Occipital lobe (tissue), 2 donors: ENCODE results near the gene MANEAL. TPM values are rescaled to one million over a fixed set of nuclear protein-coding genes. Genes with fewer than 3 reads are reported as not detected.
"Not testable (repeated sequence)": the region's sequence is repeated elsewhere in the genome, so short reads cannot be mapped to it uniquely, and the experiment has no call there.

Experiments
- DNase-seq: peaks from one replicate; lab custom pipeline; 2025; lab: John Stamatoyannopoulos, UW
- total RNA-seq: library from RNA; depleted of rRNA; stranded (reverse); fragments of >200 nt; gene quantifications from one replicate; pipeline ENCODE4 v1.2.3, GENCODE V29; 2014

Gene MANEAL, protein sequence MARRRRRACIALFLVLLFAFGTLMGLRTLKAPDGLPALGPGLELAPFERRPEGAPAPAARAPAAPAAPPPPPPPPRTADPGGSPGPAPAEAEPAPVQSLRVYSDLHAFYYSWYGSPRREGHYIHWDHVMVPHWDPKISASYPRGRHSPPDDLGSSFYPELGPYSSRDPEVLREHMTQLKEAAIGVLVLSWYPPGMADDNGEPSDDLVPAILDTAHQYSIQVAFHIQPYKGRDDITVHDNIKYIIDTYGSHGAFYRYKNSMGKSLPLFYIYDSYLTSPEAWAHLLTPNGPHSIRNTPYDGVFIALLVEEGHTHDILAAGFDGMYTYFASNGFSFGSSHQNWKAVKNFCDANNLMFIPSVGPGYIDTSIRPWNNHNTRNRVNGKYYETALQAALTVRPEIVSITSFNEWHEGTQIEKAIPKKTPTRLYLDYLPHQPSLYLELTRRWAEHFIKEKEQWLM
- 30.7 TPM for total RNA-seq

DNA sequence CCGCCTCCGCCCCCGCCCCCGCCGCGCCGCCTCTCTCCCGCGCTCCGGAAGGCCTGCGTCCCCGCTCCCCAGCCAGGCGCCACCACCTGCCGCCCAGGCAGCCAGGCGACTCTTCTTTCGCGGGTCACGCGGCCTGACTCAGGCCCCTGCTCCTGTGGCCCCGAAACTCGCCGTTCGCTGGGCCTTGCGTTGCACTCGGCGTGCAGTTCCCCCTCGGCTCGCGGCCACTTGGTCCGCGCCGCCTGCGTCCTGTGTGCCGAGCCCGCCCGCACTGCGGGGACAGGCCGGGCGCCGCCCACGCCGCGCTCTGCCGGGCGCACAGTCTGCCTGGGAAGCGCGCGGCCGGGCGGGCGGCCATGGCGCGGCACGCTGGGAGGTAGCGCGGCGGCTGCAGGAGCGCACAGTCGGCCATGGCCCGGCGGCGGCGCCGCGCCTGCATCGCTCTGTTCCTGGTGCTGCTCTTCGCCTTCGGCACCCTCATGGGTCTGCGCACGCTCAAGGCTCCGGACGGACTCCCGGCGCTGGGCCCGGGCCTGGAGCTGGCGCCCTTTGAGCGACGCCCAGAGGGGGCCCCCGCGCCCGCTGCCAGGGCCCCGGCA lies at the start of gene MANEAL:
Gene MANEAL (plus strand): TSS at position 75 of the 599 bp plus-strand sequence. CDS start 336 bp downstream, at position 411.
- peak; percentile 63 for DNase-seq

DNA sequence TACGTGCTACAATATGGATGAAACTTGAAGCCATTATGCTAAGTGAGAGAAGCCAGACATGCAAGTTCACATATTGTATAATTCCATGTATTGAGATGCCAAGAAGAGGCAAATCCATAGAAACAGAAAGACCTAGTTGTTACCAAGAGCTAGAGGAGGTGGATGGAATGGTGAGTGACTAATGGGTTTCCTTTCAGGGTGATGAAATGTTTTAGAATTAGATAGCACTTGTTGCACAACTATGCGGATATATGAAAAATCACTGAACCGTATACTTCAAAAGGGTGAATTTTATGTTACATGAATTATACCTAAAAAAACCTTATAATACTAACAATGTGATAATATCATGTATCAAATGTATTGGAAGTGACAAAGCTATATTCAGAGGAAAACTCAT lies 46.8 kb upstream of the MANEAL start:
- DNase-seq, result no peak

DNA sequence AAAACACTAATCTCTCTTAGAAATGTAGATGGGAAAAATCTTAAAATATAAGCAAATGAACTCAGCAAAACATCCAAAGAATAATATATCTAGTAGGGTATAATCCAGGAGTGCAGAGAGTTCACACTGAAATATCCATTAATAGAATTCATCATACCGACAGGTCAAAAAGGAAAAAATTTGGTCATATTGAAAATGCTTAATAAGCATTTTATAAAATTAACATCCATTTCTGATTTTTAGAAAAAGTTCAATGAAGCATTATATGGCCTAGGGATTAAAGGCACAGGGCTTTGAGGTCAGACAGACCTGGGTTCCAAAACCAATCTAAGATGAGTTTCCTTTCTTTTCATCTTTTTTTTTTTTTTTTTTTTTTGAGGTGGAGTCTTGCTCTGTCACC lies 45.1 kb upstream of the MANEAL start:
- DNase-seq, result no peak

DNA sequence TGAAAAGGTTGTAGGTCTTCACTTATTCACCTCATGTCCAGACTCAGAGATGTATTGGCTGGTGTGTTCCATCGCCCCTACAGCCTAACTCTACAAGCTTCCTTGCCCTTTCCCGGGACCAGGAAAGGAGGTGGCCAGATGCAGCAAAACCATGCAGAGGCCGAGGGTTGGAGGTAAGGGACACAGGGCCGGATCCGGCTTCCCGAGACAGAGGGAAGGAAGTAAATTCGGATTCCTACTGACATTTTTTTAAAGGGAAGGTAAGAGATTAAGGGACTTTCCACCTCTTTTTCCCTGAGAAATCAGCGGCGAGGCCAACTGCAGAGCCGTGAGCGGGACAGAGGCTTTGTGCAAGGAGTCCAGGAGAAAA lies 41.4 kb upstream of the MANEAL start:
- no peak for DNase-seq

DNA sequence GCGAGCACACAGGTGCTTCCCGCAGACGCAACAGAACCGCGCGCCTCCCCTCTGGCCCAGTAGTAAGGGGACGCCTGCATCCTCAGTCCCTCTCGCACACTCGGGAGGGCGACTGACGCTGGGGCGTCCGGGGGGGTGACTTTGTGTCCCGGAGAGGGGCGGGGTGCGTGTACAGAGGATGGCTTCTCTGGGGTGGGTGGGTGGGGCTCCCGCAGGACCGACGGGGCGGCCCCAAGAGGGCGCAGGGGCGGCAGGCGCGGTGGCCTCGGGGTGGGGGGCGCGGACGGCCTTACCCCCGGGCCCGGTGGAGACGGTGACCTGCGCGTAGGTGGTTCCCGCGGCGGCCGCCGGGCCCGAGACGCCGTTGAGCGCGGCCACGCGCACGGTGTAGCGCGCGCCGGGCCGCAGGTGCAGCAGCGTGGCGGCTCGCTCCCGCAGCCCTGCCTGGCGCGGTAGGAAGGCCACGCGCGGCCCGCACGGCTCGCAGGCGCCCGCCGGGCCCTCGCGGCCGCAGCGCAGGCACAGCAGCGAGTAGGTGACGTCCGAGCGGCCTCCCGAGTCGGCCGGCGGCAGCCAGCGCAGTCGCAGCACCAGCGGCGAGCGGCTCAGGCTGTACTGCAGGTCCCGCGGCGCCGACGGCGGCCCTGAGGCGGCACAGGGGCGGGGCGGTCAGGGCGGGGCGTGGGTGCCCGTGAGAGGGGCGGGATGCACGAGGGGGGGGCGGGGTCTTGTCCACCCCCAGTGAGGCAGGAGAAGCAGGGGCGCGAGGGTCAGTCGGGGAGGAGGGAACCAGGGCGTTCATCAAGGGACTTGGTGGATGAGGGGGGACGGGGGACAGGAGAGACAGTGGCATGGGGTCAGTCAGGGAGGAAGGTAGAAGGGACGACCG lies 40.8 kb upstream of the MANEAL start:
- DNase-seq, result no peak

DNA sequence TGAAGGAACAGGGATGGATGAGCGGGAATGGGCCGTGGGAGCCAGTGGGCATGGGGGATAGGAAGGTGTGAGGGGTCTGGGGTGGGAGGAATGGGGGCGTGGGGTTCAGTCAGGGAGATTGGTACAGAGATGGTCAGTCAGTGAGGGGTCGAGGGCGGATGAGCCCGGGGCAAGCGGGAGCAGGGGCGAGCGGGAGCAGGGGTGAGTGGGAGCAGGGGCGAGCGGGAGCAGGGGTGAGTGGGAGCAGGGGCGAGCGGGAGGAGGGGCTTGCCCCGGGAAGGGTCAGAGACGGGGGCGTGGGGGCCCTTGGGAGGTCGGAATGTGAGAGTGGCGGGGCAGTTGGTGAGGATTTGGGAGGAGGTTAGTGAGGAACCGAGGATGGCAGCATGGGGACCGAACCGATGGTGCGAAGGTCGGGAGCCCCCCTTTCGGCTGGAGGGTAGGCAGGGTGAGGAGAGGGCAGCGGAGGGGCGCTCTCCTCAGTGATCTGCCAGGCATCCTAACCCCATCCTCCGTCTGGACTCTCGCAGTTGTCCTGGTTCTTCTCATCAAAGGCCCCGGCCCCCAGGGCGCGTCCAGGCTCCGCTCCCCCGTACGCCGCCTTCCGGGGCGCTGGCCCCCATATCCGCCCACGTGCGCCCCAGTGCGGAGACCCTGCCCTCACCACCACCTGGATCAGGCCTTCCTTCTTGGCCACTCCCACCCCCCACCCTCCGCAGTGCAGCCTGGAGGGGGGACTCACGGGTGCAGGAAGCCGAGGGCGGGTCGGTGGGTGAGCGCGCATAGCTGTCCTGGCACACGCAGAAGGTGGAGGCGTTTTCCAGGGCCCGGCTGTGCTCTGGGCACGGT lies 40.0 kb upstream of the MANEAL start:
- no peak for DNase-seq

DNA sequence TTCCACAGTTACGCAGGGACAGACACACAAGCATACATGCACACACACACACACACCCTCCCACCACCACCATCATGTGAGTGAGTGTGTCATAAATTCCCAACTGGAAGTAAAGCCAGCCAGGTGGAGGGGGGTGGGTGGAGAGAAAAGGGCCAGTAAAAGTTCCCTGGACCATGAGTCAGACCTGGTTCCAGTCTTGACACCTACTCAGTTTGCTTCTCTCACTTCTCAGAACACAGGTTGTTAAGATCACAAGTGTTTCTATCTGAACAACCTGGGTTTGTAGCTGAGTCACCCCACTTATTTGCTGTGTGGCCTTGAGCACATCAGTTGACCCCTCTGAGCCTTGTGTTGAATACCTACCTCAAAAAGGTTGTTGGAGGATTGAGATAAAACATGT lies 38.4 kb upstream of the MANEAL start:
- DNase-seq, result peak; percentile 49

DNA sequence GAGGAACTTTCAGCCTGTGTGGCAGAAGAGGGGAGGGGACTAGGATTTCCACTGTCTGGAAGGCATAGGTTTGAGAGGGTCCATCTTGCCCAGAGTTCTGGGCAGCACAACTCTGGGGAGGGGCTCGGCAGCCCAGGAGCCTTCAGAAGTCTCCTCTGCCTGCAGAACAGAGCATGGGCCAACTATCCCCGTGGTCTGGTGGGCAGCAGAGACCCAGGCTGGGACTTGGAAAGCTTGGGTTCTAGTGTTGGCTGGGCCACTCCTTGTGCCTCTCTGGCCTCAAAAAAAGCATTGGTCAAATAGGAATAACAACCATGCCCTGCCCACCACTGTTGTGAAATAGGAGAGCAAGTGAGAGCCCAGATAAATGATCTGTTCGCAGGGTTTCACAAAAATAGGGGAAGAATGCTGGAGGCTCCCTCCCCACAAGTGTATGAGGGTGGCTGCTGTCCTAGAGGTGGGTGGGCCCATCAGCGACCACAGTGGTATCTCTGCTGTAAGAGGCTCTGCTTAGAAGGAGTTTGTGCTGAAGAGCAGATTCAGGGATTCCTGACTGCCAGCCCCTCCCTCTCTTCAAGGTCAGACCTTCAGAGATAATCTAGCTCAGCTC lies 37.6 kb upstream of the MANEAL start:
- no peak for DNase-seq

DNA sequence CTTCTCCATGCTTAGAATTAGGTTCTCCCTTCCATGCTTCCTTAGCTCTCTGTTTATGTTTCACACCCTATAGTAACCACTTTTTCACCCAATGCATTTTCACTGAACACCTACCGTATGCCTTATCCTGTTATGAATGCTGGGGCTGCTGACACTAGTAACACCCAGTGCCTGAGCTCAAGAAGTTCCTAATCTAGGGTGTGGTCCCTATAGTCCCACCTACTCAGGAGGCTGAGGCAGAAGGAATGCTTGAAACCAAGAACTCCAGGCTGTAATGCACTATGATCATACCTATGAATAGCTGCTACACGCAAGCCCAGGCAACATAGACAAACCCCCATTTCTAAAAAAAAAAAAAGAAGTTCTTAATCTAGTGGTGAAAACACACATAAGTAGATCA lies 34.2 kb upstream of the MANEAL start:
- DNase-seq, result no peak

DNA sequence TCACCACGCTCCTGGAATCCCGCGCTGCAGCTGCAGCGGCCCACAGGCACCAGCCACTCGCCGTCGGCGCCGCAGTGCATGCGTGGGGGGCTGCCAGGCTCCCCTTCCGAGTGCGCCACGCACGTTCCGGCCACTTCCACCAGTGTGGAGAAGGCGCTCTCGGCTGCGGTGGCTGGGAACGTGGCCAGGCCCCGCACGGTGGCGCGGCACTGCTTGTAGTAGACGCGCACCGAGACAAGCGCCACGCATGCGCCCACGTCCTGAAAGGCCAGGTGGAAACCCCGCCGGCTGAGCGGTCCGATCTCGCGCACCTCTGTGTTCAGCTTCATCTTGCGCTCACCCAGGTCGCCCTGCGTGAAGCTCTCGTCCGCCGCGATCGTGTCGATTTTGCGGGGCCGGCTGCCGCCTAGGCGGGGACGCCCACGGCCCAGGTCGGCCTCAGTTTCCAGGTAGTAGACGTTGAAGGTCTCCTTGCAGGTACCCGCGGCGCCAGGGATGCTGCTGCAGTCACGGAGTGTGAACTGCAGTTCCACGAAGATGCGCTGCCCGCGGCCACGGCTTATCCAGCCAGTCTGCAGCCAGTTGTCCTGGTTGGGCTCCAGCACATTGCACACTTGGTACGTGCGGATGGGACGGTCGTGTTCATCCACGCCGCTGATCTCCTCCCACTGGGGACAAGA lies 32.1 kb upstream of the MANEAL start:
- DNase-seq, result no peak

DNA sequence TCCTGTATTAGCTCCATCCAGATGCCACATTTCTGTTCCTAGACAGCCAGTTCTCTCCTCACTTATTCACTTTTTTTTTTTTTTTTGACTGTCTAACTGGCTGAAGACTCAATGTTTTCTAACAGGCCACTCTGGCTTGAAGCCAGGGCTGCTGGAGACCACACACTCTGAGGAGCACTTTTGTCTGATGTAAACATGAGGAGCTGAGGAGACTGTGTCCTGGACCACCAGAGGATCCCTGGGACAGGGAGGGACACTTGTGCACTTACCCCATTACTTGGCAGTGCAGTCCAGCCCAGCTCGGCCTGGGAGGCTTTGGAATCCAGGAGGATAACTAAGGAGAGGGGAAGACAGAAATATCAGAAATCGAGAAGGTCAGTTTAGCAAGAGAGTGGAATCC lies 31.1 kb upstream of the MANEAL start:
- no peak for DNase-seq

DNA sequence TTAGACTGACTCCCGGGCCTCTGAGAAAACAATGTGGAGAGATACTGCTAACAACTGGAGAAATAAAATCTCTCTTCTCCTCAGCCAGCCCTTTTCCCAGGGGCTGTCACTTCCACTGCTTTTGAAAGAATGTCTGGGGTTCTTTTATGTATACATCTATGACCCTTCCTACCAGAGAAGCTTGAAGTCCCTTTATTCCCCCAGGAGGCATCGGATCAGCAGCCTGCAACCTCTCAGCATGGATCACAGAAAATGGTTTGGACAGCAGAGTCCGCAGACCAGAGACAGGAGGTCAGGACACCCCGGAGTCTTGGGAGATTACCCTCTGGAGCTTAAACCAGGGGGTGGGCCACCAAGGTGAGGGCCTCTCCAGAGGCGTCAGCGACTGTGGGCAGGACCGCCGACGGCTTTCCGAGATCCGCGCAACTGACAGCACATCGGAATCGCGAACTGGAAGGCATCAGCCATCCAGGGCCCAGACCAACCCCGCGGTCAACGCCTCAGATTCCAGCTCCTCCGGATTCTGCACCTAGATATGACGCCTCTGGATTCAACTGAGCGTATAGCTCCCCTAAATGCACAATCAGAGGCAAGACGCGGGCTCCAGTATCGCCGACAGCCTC lies 29.7 kb upstream of the MANEAL start:
- no peak for DNase-seq

DNA sequence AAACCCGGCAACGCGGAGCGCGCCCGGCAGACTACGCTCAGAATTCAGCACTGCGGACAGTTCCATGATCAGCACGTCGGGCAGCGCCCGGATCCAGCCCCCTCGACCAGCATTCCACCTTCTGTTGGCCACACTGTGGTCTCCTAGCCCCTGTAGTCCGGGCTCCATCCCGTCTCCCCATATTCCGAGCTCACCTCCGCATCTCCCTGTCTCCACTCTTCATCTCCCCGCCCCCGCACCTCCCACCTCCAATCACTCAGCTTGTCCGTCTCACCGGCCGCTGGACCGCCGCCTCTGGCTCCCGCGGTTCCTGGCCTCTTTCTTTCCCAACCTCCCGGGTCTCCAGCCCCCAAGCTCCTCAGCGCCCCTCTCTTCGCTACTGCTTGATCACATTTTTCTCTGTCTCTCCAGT lies 29.2 kb upstream of the MANEAL start:
- no peak for DNase-seq

DNA sequence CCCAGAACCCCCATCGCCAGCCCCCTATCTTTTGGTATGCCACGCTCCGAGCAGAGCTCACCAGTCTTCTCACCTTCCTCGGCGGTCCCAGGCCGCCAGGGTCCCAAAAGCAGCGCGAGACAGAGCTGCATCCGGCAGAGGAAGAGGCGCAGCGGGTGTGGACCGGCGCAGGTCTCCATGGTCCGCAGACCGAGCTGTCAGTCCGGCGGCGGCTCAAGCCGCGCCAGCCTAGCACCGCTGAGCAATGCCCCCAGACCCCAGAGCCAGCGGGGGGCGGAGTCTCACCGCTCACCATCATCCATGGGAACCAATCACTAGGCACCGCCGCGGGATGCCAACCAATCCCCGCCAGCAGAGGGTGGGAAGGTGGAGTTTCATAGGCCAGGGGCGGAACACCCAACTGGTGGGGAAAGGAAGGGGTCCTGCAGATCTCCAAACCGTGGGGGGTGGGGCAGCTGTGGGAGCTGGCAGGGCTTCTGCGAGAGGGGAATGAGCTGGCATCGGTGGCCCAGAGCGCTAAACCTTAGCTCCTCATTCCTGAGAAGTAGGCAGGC lies 28.7 kb upstream of the MANEAL start, which contains the start of gene EPHA10:
Gene EPHA10 (minus strand): TSS at position 233 of the 554 bp plus-strand sequence. CDS start 54 bp downstream, at position 179.
- DNase-seq, result peak; percentile 64

DNA sequence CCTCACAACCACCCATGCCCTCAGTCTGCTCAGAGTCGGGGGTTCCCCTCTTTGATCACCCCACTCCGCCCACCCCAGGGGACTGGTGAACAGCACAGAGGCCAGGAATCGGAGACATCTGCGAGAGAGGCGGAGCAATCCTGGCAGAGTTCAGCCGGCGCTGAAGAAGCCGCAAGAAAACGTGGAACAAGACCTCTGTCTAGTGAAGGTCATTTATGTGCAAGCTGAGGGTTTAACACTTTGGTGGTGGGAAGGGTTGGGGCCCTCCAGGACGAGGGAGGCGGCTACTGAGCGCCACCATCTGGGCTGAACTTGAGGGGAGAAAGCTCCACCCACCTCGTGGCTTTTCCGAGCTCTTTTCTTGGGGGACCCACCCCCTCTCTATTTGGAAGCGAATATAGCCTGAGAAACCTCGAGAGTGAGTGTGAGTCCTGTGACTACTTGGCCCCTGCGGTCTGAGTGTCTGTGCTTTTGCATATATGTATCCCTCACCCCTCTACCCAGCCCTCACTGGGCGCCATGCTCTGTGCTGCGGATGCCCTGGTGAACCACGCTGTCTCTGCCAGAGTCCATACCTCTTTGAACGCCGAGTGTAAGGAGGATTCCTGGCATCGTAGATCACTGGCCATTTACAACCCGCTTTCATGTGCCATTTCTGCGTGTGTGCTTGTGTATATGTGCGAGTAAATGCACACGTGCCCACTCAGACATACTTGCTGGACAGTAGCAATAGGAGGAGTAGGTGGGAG lies 27.6 kb upstream of the MANEAL start:
- DNase-seq, result peak; percentile 27

DNA sequence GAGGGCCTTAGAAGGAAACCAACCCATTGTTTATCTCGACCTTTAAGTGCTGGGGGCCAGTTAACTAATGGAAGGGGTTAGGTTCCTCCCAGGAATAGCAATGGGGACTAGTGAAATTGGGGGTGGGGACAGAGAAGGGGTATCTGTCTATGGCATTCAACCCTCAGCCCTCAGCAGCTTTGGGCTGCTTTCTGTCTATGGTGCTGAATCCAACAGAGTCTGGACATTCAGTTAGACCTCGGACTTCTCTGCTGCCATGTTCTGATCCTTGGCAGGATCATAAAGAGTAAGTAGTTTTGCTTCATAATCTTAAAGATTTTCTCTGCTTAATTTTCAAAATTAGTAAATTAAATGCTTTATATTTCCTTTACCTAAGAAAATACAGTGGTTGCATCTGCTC lies 26.2 kb upstream of the MANEAL start:
- DNase-seq, result no peak

DNA sequence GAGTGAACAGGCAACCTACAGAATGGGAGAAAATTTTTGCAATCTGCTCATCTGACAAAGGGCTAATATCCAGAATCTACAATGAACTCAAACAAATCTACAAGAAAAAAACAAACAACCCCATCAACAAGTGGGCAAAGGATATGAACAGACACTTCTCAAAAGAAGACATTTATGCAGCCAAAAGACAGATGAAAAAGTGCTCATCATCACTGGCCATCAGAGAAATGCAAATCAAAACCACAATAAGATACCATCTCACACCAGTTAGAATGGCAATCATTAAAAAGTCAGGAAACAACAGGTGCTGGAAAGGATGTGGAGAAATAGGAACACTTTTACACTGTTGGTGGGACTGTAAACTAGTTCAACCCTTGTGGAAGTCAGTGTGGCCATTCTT lies 22.2 kb upstream of the MANEAL start:
- not testable (repeated sequence) for DNase-seq

DNA sequence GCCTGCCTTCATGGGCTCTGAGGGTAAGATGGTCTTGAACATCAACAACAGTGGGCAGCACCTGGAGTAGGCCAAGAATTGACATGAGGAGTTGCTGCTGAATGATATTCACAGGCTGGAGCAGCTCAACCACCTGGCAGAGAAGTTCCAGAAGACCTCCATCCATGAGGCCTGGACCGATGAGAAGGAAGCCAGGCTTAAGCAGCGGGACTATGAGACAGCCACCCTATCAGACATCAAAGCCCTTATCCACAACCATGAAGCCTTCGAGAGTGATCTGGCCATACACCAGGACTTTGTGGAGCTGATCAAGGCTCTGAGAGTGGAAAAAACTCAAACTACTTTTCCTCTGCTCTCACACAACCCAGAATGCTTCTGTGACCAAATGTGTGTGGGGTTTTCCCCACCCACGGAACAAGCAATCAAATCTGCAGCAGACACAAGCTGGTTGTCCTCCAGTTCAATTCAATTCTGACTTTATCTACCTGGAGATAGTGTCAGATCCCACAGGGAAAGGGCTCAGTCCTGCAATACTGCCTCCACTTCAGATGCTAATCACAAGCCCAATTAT lies 16.6 kb upstream of the MANEAL start:
- DNase-seq, result no peak
